DMS79 (cell line): Measurements from ENCODE around the gene GRB2.
"Not testable (repeated sequence)": the region's sequence is repeated elsewhere in the genome, so short reads cannot be mapped to it uniquely, and the experiment has no call there.

ENCODE experiments used
- DNase-seq: peaks from one replicate; lab custom pipeline; 2025; lab: John Stamatoyannopoulos, UW

Gene GRB2

DNA sequence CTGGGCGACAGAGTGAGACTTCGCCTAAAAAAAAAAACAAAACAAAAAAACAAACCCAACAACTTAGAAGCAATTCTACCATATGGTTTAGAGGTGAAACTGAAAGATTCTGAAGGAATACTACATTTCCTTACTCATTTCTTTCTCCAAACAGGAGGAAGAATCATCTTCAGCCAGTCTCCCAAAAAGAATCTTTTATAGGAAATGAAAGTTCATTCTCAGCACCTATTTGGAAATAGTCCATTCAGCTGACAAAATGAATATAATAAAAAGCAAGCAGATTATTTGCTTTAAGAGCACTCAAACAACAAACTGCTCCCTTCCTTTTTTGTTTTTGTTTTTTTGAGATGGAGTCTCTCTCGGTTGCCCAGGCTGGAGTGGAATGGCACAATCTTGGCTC, 17.7 kb downstream of the GRB2 start:
- DNase-seq, result no peak

DNA sequence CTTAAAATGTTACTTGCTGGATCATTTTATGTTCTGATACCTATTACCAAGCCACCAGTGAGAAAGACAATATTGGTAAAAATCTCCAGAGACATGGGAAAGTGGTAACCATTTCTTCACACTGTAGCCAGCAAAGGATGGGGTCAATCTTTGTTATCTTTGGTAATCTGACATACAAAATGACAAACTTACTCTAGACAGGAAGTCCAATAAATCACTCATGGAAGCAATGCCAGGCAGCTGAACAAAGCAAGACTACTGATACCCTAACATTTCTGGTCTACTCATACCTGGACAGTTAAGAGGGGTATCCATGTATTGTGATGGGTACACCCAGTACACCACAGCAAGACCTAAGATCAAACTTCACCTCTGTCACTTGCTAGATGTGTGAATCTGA, 19.0 kb downstream of the GRB2 start:
- no peak for DNase-seq

DNA sequence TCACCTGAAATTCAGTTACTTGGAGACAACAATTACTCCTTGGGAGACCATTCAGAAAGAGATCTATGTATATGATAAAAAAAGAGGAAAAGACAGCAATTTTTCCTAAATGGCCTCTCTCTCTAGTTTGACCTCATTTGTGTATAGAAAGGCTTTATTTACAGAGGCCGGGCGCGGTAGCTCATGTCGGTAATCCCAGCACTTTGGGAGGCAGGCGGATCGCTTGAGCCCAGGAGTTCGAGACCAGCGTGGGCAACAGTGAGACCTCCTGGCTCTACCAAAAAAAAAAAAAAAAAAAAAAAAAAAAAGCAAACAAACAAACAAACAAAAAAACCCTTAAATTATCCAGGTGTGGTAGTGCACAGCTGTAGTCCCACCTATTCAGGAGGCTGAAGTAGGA, 20.7 kb downstream of the GRB2 start:
- no peak for DNase-seq

DNA sequence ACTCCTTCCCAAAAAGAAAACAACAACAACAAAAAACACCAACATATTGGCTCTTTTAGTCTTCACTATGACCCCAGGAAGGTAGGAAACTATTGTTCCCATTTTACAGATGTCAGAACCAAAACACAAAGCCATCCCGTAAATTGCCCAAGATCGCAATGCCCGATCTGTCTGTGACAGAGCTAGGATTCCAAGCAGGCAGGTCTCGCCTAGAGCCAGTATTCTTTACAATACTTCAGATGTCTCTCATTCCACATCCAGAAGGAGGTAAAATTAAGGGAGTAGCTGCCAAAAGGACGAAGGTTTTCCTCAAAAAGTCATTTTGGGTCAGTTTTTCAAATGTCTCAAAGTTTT, 21.7 kb downstream of the GRB2 start:
- no peak for DNase-seq

GRCh38 chr17:75380750-75381149, 24.7 kb downstream of the GRB2 start:
- DNase-seq, result no peak

DNA sequence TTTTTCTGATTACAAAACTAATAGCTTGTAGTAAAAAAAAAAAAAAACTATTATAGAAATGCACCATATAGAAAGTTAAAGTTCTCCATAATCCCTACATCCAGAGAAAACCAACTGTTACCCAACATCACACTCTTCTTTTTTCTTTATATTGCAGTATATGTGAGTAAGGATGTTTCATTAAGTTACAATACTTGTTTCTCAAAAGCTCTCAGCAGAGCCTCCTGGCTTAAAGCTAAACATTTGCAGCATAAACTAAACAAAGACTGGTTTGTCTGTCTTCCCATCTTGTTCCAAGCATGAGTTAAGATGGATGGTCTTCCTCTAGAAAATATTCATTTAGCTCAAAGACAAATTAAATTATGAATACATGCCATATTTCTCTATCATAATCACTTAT, 25.2 kb downstream of the GRB2 start:
- DNase-seq, result no peak

GRCh38 chr17:75379426-75379825, 26.1 kb downstream of the GRB2 start:
- not testable (repeated sequence) for DNase-seq

GRCh38 chr17:75373280-75373679, 32.2 kb downstream of the GRB2 start:
- no peak for DNase-seq

- DNase-seq, result no peak
Observed at GRCh38 chr17:75371981-75372380, 33.5 kb downstream of the GRB2 start.

GRCh38 chr17:75371339-75371738, 34.1 kb downstream of the GRB2 start:
- no peak for DNase-seq

GRCh38 chr17:75370286-75370915, 35.1 kb downstream of the GRB2 start:
- no peak for DNase-seq

GRCh38 chr17:75367838-75368789, 37.4 kb downstream of the GRB2 start:
- not testable (repeated sequence) for DNase-seq

GRCh38 chr17:75367312-75367711, 38.2 kb downstream of the GRB2 start:
- no peak for DNase-seq

DNA sequence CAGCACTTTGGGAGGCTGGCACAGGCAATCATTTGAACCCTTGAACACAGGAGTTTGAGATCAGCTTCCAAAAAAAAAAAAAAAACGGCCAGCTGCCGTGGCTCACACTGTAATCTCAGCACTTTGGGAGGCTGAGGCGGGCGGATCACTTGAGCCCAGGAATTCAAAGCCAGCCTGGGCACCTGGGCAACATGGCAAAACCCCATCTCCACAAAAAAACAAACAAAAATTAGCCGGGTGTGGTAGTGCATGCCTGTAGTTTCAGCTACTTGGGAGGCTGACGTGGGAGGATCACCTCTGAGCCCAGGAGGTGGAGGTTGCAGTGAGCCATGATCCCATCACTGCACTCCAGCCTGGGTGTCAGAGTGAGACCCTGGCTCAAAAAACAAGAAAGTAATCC, 39.0 kb downstream of the GRB2 start:
- DNase-seq, result no peak

DNA sequence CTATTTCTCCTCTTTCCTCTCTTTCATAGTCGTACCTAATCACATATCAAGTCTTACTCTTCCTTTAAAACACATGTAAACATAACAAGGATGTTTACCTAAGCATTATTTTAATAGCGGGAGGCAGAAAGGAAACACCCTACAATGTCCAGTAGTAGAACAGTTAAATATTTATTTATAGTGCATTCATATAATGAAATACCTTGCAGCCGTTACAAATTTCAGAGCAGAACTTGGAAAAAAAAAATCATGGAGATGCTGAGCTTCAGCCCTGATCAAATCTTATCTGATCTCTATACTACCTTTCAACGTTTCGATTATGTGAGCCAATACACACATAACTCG, 39.6 kb downstream of the GRB2 start:
- no peak for DNase-seq

DNA sequence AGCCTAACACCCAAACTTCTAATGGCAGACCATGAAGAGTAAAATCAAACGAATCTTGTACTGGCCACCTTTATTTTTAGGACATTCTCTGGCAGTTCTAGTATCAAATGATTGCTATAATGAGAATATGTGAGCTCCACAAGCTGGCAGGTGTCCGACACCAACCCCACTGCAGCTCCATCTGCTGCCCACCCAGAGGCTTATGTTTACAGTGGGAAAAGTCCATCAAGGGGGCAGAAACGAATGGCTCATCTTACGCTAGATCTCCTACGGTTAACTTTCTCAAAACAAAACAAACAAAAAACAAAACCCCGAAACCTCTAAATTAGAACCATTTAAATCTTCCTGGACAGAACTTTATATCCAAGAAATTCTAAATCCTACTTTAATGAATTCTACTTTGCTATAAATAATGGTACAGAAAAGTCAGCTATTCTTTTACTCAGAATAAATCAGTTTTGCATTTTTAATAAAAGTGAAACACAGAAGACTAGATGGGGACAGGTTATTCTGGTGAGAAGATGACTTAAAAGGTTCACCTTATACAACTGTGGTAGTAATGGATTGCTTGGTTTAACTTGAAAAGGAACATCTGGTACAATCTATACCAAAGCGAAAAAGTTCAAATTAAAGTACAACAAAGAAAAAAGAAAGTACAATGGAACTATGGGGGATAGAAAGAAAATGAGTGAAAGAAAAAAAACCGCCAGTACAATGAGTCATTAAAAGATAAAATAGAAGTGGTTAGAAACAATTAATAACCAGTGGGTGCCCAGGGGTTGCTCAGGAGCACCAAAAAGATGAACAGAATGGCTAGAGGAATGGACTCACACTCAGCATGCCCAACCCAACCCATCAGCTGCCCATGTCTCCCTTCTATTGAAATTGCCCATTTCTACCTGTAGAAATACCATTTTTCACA, 40.2 kb downstream of the GRB2 start:
- no peak for DNase-seq

DNA sequence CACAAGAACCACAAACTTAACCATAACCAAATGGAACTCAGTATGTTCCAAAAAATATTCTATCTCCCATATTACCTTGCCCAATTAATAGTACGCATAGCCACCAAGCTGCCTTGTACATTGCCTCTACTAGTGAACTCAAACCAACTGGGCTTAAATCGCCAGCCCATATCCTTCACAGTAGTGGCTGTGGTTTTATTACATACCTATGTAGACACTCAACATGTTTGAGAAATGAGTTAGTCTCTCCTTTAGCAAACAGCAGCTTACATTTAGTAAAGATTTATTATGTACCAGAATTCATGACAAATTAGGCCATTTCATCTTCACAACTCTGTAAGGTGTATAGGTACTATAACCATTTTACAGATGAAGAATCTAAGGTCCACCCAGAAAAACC, 41.4 kb downstream of the GRB2 start:
- DNase-seq, result no peak

DNA sequence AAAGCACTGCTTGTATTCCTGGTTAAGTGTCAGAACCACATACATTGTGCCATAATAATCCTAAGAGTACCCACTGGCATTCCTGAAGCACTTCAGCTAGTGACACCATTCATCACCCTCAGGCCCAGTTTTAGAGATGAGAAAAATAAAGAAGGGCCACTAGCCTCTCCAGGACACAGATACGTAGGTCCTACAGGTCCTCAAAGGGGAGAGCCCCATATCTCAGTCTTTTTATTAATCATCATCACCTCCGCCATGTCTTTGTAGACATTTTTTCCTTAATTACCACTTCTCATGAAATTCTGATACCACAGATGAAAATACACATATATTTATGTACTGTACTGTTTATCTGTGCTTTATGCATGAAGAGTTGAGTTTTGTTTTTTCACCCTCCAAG, 43.5 kb downstream of the GRB2 start:
- no peak for DNase-seq

- no peak for DNase-seq
Observed at GRCh38 chr17:75361344-75361743, 44.1 kb downstream of the GRB2 start.

GRCh38 chr17:75356260-75356937, 49.1 kb downstream of the GRB2 start:
- no peak for DNase-seq

- no peak for DNase-seq
Observed at GRCh38 chr17:75353176-75353575, 52.3 kb downstream of the GRB2 start.

GRCh38 chr17:75352079-75352569, 53.4 kb downstream of the GRB2 start:
- DNase-seq, result peak; percentile 77
